GM12878 (cell line): ENCODE results near the gene ST7.

Source experiments
- EZH2 ChIP-seq: IDR thresholded peaks from 2 replicates; pipeline ENCODE4 v1.6.1; 2012; ENCODE audit warnings: low read depth, mild to moderate bottlenecking, control low read depth, inconsistent platforms, low read length, borderline replicate concordance; ENCODE audit not compliant: control insufficient read depth
- RFX5 ChIP-seq: IDR thresholded peaks from 2 replicates; pipeline ENCODE4 v1.6.1; 2011; ENCODE audit warnings: low read depth, low read length, improper control_type of control experiment

- TF ChIP-seq EZH2 (no peak), RFX5 (no peak)
These were observed 176.2 kb downstream of the ST7 start for GRCh38 chr7:117129521-117129955.
